H1 (cell line): ENCODE data around the gene CFAP97D2. TPM values are rescaled to one million over a fixed set of nuclear protein-coding genes. Genes with fewer than 3 reads are reported as not detected.

Experiments
- CTCF ChIA-PET: fragments of 300-600 bp; sonication (Branson Sonifier 250); formaldehyde crosslinking; loops from one replicate; lab custom pipeline; 2021; ENCODE audit not compliant: partially characterized antibody; lab: Charles Lee
- POLR2A ChIA-PET: fragments of 300-600 bp; sonication (Branson Sonifier 250); formaldehyde crosslinking; loops from one replicate; lab custom pipeline; 2021; ENCODE audit warnings: inconsistent platforms; ENCODE audit not compliant: partially characterized antibody; lab: Charles Lee
- DNase-seq, 2 experiments: peaks; one replicate each; pipeline versions ENCODE4 v3.0.0 to v3.0.0-alpha.2; 2010 to 2022; ENCODE audit warnings: low spot score in 2 of 2, low read depth in 1 of 2, mixed read lengths in 1 of 2
- FAIRE-seq: peaks from 2 replicates; lab custom pipeline; 2011; peaks lifted over from hg19 to GRCh38; lab: Jason Lieb, UNC
- H2AFZ ChIP-seq: 2 replicates; pipeline ENCODE4 v1.8.1; 2012; ENCODE audit warnings: low read length, inconsistent platforms
- H2AK5ac ChIP-seq: 2 replicates; pipeline ENCODE4 v1.6.1; 2013; ENCODE audit warnings: low read depth, low read length
- H2BK120ac ChIP-seq: replicated peaks from 2 replicates; pipeline ENCODE3; 2013; ENCODE audit warnings: low read depth, low read length, inconsistent platforms
- H2BK12ac ChIP-seq: 2 replicates; pipeline ENCODE4 v1.6.1; 2013; ENCODE audit warnings: low read depth, low read length
- H2BK15ac ChIP-seq: 2 replicates; pipeline ENCODE4 v1.6.1; 2013; ENCODE audit warnings: low read length
- H2BK20ac ChIP-seq: 2 replicates; pipeline ENCODE4 v1.6.1; 2013; ENCODE audit warnings: low read length
- H2BK5ac ChIP-seq: 2 replicates; pipeline ENCODE4 v1.6.1; 2013; ENCODE audit warnings: low read depth, low read length
- H3K14ac ChIP-seq: 2 replicates; pipeline ENCODE4 v1.6.1; 2013; ENCODE audit warnings: inconsistent platforms; ENCODE audit not compliant: insufficient read length
- H3K18ac ChIP-seq: 2 replicates; pipeline ENCODE4 v1.6.1; 2013; ENCODE audit warnings: low read length; ENCODE audit errors: extremely low read depth
- H3K23ac ChIP-seq: 2 replicates; pipeline ENCODE4 v1.6.1; 2013; ENCODE audit warnings: inconsistent platforms; ENCODE audit not compliant: insufficient read length
- H3K23me2 ChIP-seq: 2 replicates; pipeline ENCODE4 v1.6.1; 2013; ENCODE audit warnings: low read depth, low read length
- H3K27ac ChIP-seq: 2 replicates; pipeline ENCODE4 v1.6.1; 2011; ENCODE audit warnings: low read depth, low read length, inconsistent platforms
- H3K27me3 ChIP-seq, 4 experiments: replicated peaks in 1 of 4; 1 replicate in 1 of 4; 2 replicates in 3 of 4; pipeline versions ENCODE4 v1.6.1 to v1.8.1; 2011 to 2013; ENCODE audit warnings: low read length in 3 of 4, mild to moderate bottlenecking in 3 of 4, inconsistent platforms in 2 of 4, mixed read lengths in 2 of 4, moderate library complexity in 1 of 4; ENCODE audit not compliant: control insufficient read depth in 3 of 4, insufficient read depth in 3 of 4; ENCODE audit errors: extremely low read depth in 1 of 4
- H3K36me3 ChIP-seq, 4 experiments: 2 replicates each; pipeline versions ENCODE4 v1.6.1 to v1.8.1; 2011 to 2013; ENCODE audit warnings: mild to moderate bottlenecking in 4 of 4, low read length in 3 of 4, moderate library complexity in 2 of 4, control low read depth in 1 of 4, inconsistent platforms in 1 of 4; ENCODE audit not compliant: insufficient read depth in 4 of 4, control insufficient read depth in 2 of 4
- H3K4ac ChIP-seq: replicated peaks from 2 replicates; pipeline ENCODE3; 2013; ENCODE audit warnings: low read length, low read depth, mixed read lengths, inconsistent platforms; ENCODE audit not compliant: insufficient read length
- H3K4me1 ChIP-seq, 4 experiments: replicated peaks in 1 of 4; 1 replicate in 1 of 4; 2 replicates in 3 of 4; pipeline versions ENCODE4 v1.6.1 to v1.8.1; 2011 to 2013; ENCODE audit warnings: low read length in 3 of 4, inconsistent platforms in 2 of 4, mixed read lengths in 1 of 4; ENCODE audit not compliant: insufficient read depth in 4 of 4, control insufficient read depth in 3 of 4
- H3K4me2 ChIP-seq, 2 experiments: 2 replicates each; pipeline versions ENCODE4 v1.6.1 to v1.8.1; 2011 to 2013; ENCODE audit warnings: low read depth in 2 of 2, low read length in 2 of 2, control low read depth in 1 of 2, inconsistent platforms in 1 of 2, mild to moderate bottlenecking in 1 of 2; ENCODE audit not compliant: insufficient read depth in 1 of 2
- H3K4me3 ChIP-seq, 4 experiments: fragments of 200-600, 300-600 bp in 1 of 4; sonication (generic), shearing (Covaris generic), sonication (Bioruptor Twin) in 1 of 4; 2 replicates each; pipeline versions ENCODE4 v1.5.1 to v1.8.1; 2011 to 2016; ENCODE audit warnings: low read length in 4 of 4, low read depth in 3 of 4, control low read depth in 2 of 4, inconsistent platforms in 2 of 4, mild to moderate bottlenecking in 2 of 4, mixed read lengths in 1 of 4, moderate library complexity in 1 of 4; ENCODE audit not compliant: insufficient read depth in 2 of 4; ENCODE audit errors: extremely low read depth in 1 of 4
- H3K56ac ChIP-seq: replicated peaks from 2 replicates; pipeline ENCODE3; 2013; ENCODE audit warnings: low read depth, mild to moderate bottlenecking, mixed read lengths, low read length, inconsistent platforms; ENCODE audit not compliant: insufficient read length
- H3K79me1 ChIP-seq: 2 replicates; pipeline ENCODE4 v1.6.1; 2013; ENCODE audit warnings: low read depth, low read length, control low read depth
- H3K79me2 ChIP-seq, 2 experiments: 2 replicates each; pipeline versions ENCODE4 v1.6.1 to v1.8.1; 2012 to 2013; ENCODE audit warnings: low read length in 2 of 2, mild to moderate bottlenecking in 2 of 2, inconsistent platforms in 1 of 2; ENCODE audit not compliant: insufficient read depth in 2 of 2, control insufficient read depth in 1 of 2
- H3K9ac ChIP-seq, 4 experiments: replicated peaks in 1 of 4; 1 replicate in 1 of 4; 2 replicates in 3 of 4; pipeline versions ENCODE4 v1.6.1 to v1.8.1; 2011 to 2013; ENCODE audit warnings: low read depth in 3 of 4, low read length in 3 of 4, control low read depth in 2 of 4, mild to moderate bottlenecking in 2 of 4, moderate library complexity in 2 of 4, inconsistent platforms in 1 of 4; ENCODE audit errors: extremely low read depth in 1 of 4
- H3K9me3 ChIP-seq, 2 experiments: 2 replicates each; pipeline versions ENCODE4 v1.6.1 to v1.8.1; 2012 to 2013; ENCODE audit warnings: mild to moderate bottlenecking in 2 of 2, moderate library complexity in 2 of 2, control low read depth in 1 of 2, inconsistent platforms in 1 of 2, low read depth in 1 of 2, low read length in 1 of 2, mixed read lengths in 1 of 2; ENCODE audit not compliant: insufficient read depth in 2 of 2
- H4K20me1 ChIP-seq, 2 experiments: replicated peaks in 1 of 2; 2 replicates each; pipeline versions ENCODE3 to v1.8.1; 2011 to 2013; ENCODE audit warnings: inconsistent platforms in 2 of 2, low read length in 2 of 2, mild to moderate bottlenecking in 1 of 2; ENCODE audit not compliant: insufficient read depth in 2 of 2, control insufficient read depth in 1 of 2
- H4K5ac ChIP-seq: 2 replicates; pipeline ENCODE4 v1.6.1; 2013; ENCODE audit warnings: low read length, low read depth, mixed read lengths, inconsistent platforms; ENCODE audit not compliant: insufficient read length
- H4K8ac ChIP-seq: 2 replicates; pipeline ENCODE4 v1.8.0; 2013; ENCODE audit warnings: mild to moderate bottlenecking, moderate library complexity, low read length, inconsistent platforms; ENCODE audit not compliant: insufficient read depth; ENCODE audit errors: extremely low read depth
- H4K91ac ChIP-seq: replicated peaks from 2 replicates; pipeline ENCODE3; 2013; ENCODE audit warnings: low read length, mixed read lengths, inconsistent platforms; ENCODE audit not compliant: insufficient read length
- ATF3 ChIP-seq: IDR thresholded peaks from 2 replicates; pipeline ENCODE4 v1.6.1; 2011; ENCODE audit warnings: low read depth, mild to moderate bottlenecking, low read length; ENCODE audit not compliant: insufficient read depth
- CEBPB ChIP-seq: IDR thresholded peaks from 2 replicates; pipeline ENCODE4 v1.6.1; 2012; ENCODE audit warnings: low read depth, low read length
- CHD1 ChIP-seq: IDR thresholded peaks from 2 replicates; pipeline ENCODE4 v1.6.1; 2012; ENCODE audit warnings: low read depth, low read length, improper control_type of control experiment
- CREB1 ChIP-seq: IDR thresholded peaks from 2 replicates; pipeline ENCODE4 v1.6.1; 2012; ENCODE audit warnings: inconsistent platforms
- CTCF ChIP-seq, 3 experiments: IDR thresholded peaks; 1 replicate in 2 of 3; 2 replicates in 1 of 3; pipeline versions ENCODE4 v1.5.1 to v1.6.1; 2011; ENCODE audit warnings: low read length in 3 of 3, mild to moderate bottlenecking in 3 of 3, inconsistent platforms in 2 of 3, low read depth in 1 of 3, moderate library complexity in 1 of 3; ENCODE audit not compliant: insufficient read depth in 1 of 3; ENCODE audit errors: control extremely low read depth in 1 of 3
- JUN ChIP-seq: IDR thresholded peaks from 2 replicates; pipeline ENCODE4 v1.6.1; 2011; ENCODE audit warnings: low read depth, mild to moderate bottlenecking, improper control_type of control experiment, low read length
- RAD21 ChIP-seq, 2 experiments: IDR thresholded peaks in 1 of 2; conservative IDR thresholded peaks in 1 of 2; 2 replicates each; pipeline ENCODE4 v1.6.1; 2011; ENCODE audit warnings: low read depth in 2 of 2, low read length in 2 of 2, improper control_type of control experiment in 1 of 2, inconsistent platforms in 1 of 2, mild to moderate bottlenecking in 1 of 2, moderate library complexity in 1 of 2
- WGBS, 2 experiments: shearing (Covaris generic) in 1 of 2; methylation state at CpG; one replicate each; pipeline versions ENCODE4 v1.1.6 to v1.1.7; 2013 to 2015; ENCODE audit warnings: low lambda C conversion rate in 2 of 2, mixed read lengths in 2 of 2, inconsistent platforms in 1 of 2, low coverage in 1 of 2, missing lambda C conversion rate in 1 of 2; ENCODE audit not compliant: insufficient replicate concordance in 2 of 2, insufficient coverage in 1 of 2, insufficient read length in 1 of 2; ENCODE audit errors: extremely low coverage in 1 of 2, missing lambda C conversion rate in 1 of 2; 5-methylcytosine and 5-hydroxymethylcytosine counted together
- polyA plus RNA-seq, 7 experiments: library from polyadenylated mRNA; depleted of rRNA in 3 of 7; stranded (reverse) in 5 of 7; unstranded in 2 of 7; fragments of >200 nt in 5 of 7; fragments of 200-250 nt in 2 of 7; gene quantifications; 1 replicate in 5 of 7; 2 replicates in 1 of 7; 4 replicates in 1 of 7; pipeline versions ENCODE4 v1.2.1 to v1.2.3, GENCODE V29; 2011 to 2013; ENCODE audit warnings: missing spikeins in 2 of 7, mixed read lengths in 2 of 7
- total RNA-seq: library from RNA; stranded (reverse); fragmentation: NEBNext Ultra II Directional; extraction: Animal tissue kit (Norgen Biotek cat#: 25700); gene quantifications from 2 replicates; pipeline ENCODE4 v1.2.1, GENCODE V29; 2021

CFAP97D2 gene
- total and polyA plus RNA-seq, 2 of the 8 experiments (the other 6 are each of a cell fraction or from before 2014, with no cell fraction given): not detected

GRCh38 chr13:114146629-114147028 lies 32.4 kb upstream of the CFAP97D2 start:
- Histone ChIP-seq H3K9me3 (no peaks in the 10 kb centered on the region), H3K27ac (no peak overlapping the region), H3K36me3 (no peaks in the 10 kb centered on the region; a peak in 1 of 8 replicates), H2BK12ac (no peak overlapping the region), H4K20me1 (peaks cover 0 to 5% of the 10 kb centered on the region in 2 experiments), H2BK5ac (no peak overlapping the region), H3K4me1 (peaks cover 0 to 3% (median 1%) of the 10 kb centered on the region in 4 experiments; a peak in 2 of 7 replicates), H2BK15ac (no peak overlapping the region), H3K79me1 (no peaks in the 10 kb centered on the region), H4K8ac (no peak overlapping the region), H4K91ac (no peak overlapping the region), H2BK20ac (no peak overlapping the region), H3K14ac (no peak overlapping the region), H3K56ac (no peak overlapping the region), H3K9ac (no peak overlapping the region), H3K27me3 (no peaks in the 10 kb centered on the region), H3K18ac (no peak overlapping the region), H3K23ac (no peak overlapping the region), H3K4me2 (no peak overlapping the region), H3K79me2 (no peaks in the 10 kb centered on the region), H2AK5ac (no peak overlapping the region), H4K5ac (no peak overlapping the region), H3K4me3 (no peak overlapping the region), H2AFZ (no peak overlapping the region), H3K4ac (no peak overlapping the region), H3K23me2 (peaks cover 6% of the 10 kb centered on the region), H2BK120ac (no peak overlapping the region)
- 74% methylated on average over 10 of the region's 10 CpGs; no CpG with 5 or more reads in 1 of the 2 experiments for WGBS, 2 experiments
- TF ChIP-seq JUN (no peak), CREB1 (no peak), ATF3 (no peak), CTCF (IDR thresholded peaks at IDR 0.05; ENCODE audit: control extremely low read depth in 1 of 3, insufficient read depth in 1 of 3, low read depth in 1 of 3, low read length in 3 of 3) (peak in 2 of 3 experiments; percentile 41 to 52; a peak in 3 of 4 replicates), CHD1 (no peak), CEBPB (no peak), RAD21 (IDR thresholded peaks at IDR 0.05 in 1 of 2, conservative IDR thresholded peaks at IDR 0.05 in 1 of 2; ENCODE audit: low read depth in 2 of 2, low read length in 2 of 2) (peak; percentile 27 to 57; a peak in 3 of 4 replicates)
- FAIRE-seq: peak; percentile 86
- ChIA-PET CTCF (interaction anchor here (0.6 to 1.8 kb wide), 12 partner anchors 9 to 406 kb away, joined by 3 to 9 read pairs (median 3); partner anchors contain the start of gene CFAP97D2), POLR2A (no interaction called here)
- DNase-seq: peak in 1 of 2 experiments; percentile 56
